IMR-90 (cell line): ENCODE results near the gene AGAP1. TPM values are rescaled to one million over a fixed set of nuclear protein-coding genes. Genes with fewer than 3 reads are reported as not detected.

ENCODE experiments used
- ATAC-seq: fragments of 200-7000 bp; cut with Tn5 transposase; 2 replicates; pipeline ENCODE4 v1.9.1; 2020; ENCODE audit warnings: low read depth, mild to moderate bottlenecking, moderate library complexity
- BruUV-seq: library from RNA; stranded (reverse); fragments of 400-500 nt; replicated peaks from 2 replicates; lab custom pipeline; 2021; lab: Mats Ljungman, UMichigan
- CTCF ChIA-PET: fragments of 300-600 bp; formaldehyde crosslinking; extraction: SDS; loops from one replicate; lab custom pipeline; 2021; ENCODE audit warnings: antibody characterized with exemption; lab: Yijun Ruan, JAX
- POLR2A ChIA-PET: fragments of 300-600 bp; sonication (Branson Sonifier 250); formaldehyde crosslinking; loops from one replicate; lab custom pipeline; 2022; ENCODE audit warnings: antibody characterized with exemption; ENCODE audit not compliant: unreplicated experiment; lab: Charles Lee
- DNase-seq: peaks from one replicate; pipeline ENCODE4 v3.0.0; 2013
- H2AFZ ChIP-seq: replicated peaks from 2 replicates; pipeline ENCODE3; 2013; ENCODE audit warnings: low read length, mild to moderate bottlenecking; ENCODE audit not compliant: poor library complexity
- H2AK5ac ChIP-seq: 2 replicates; pipeline ENCODE4 v1.6.1; 2013; ENCODE audit warnings: low read depth, low read length, inconsistent platforms
- H2AK9ac ChIP-seq: replicated peaks from 2 replicates; pipeline ENCODE3; 2013; ENCODE audit warnings: mild to moderate bottlenecking, low read depth, low read length, moderate library complexity; ENCODE audit not compliant: poor library complexity
- H2BK120ac ChIP-seq: 2 replicates; pipeline ENCODE4 v1.6.1; 2013; ENCODE audit warnings: low read depth, low read length, inconsistent platforms
- H2BK15ac ChIP-seq: 3 replicates; pipeline ENCODE4 v1.6.1; 2013; ENCODE audit warnings: low read depth, low read length, inconsistent platforms
- H2BK20ac ChIP-seq: 2 replicates; pipeline ENCODE4 v1.6.1; 2013; ENCODE audit warnings: low read depth, mild to moderate bottlenecking, inconsistent platforms, low read length, moderate library complexity
- H2BK5ac ChIP-seq: 2 replicates; pipeline ENCODE4 v1.6.1; 2013; ENCODE audit warnings: mild to moderate bottlenecking, low read depth, low read length, inconsistent platforms; ENCODE audit not compliant: poor library complexity, severe bottlenecking
- H3K14ac ChIP-seq: replicated peaks from 2 replicates; pipeline ENCODE4 v1.6.1; 2013; ENCODE audit warnings: low read depth, low read length, inconsistent platforms
- H3K18ac ChIP-seq: 2 replicates; pipeline ENCODE4 v1.6.1; 2013; ENCODE audit warnings: low read depth, low read length, control low read depth
- H3K23ac ChIP-seq: 2 replicates; pipeline ENCODE4 v1.6.1; 2013; ENCODE audit warnings: low read depth, low read length, inconsistent platforms
- H3K27ac ChIP-seq: 2 replicates; pipeline ENCODE4 v1.5.1; 2013; ENCODE audit warnings: mild to moderate bottlenecking, control low read depth, low read length; ENCODE audit not compliant: insufficient read depth
- H3K27me3 ChIP-seq: 2 replicates; pipeline ENCODE4 v1.6.1; 2013; ENCODE audit warnings: low read length; ENCODE audit not compliant: control insufficient read depth, insufficient read depth
- H3K36me3 ChIP-seq: 2 replicates; pipeline ENCODE4 v1.6.1; 2013; ENCODE audit warnings: low read length, mixed read lengths; ENCODE audit not compliant: control insufficient read depth, insufficient read depth
- H3K4ac ChIP-seq: 2 replicates; pipeline ENCODE4 v1.6.1; 2013; ENCODE audit warnings: low read depth, low read length, inconsistent platforms
- H3K4me1 ChIP-seq: 2 replicates; pipeline ENCODE4 v1.6.1; 2013; ENCODE audit warnings: low read length, mixed read lengths; ENCODE audit not compliant: control insufficient read depth, insufficient read depth
- H3K4me2 ChIP-seq: 2 replicates; pipeline ENCODE4 v1.6.1; 2013; ENCODE audit warnings: low read depth, mild to moderate bottlenecking, control low read depth, low read length, moderate library complexity
- H3K4me3 ChIP-seq: 2 replicates; pipeline ENCODE4 v1.5.1; 2013; ENCODE audit warnings: low read depth, mild to moderate bottlenecking, control low read depth, low read length, moderate library complexity; ENCODE audit not compliant: insufficient read depth
- H3K56ac ChIP-seq: 2 replicates; pipeline ENCODE4 v1.6.1; 2013; ENCODE audit warnings: low read length, inconsistent platforms; ENCODE audit not compliant: insufficient read depth; ENCODE audit errors: extremely low read depth
- H3K79me1 ChIP-seq, 2 experiments: 2 replicates each; pipeline ENCODE4 v1.6.1; 2013; ENCODE audit warnings: low read length in 2 of 2, inconsistent platforms in 1 of 2, low read depth in 1 of 2
- H3K9ac ChIP-seq: 2 replicates; pipeline ENCODE4 v1.6.1; 2013; ENCODE audit warnings: low read depth, low read length, control low read depth
- H3K9me1 ChIP-seq: 2 replicates; pipeline ENCODE4 v1.6.1; 2013; ENCODE audit warnings: low read length, inconsistent platforms; ENCODE audit not compliant: insufficient read depth
- H3K9me3 ChIP-seq: 2 replicates; pipeline ENCODE4 v1.6.1; 2013; ENCODE audit warnings: low read length; ENCODE audit not compliant: control insufficient read depth, insufficient read depth
- H4K20me1 ChIP-seq: 2 replicates; pipeline ENCODE4 v1.6.1; 2013; ENCODE audit warnings: low read length, inconsistent platforms; ENCODE audit not compliant: insufficient read depth
- H4K5ac ChIP-seq: 2 replicates; pipeline ENCODE4 v1.6.1; 2013; ENCODE audit warnings: mild to moderate bottlenecking, low read depth, low read length, control low read depth
- H4K8ac ChIP-seq, 2 experiments: 2 replicates each; pipeline ENCODE4 v1.6.1; 2013; ENCODE audit warnings: low read depth in 2 of 2, low read length in 2 of 2, control low read depth in 1 of 2, inconsistent platforms in 1 of 2
- H4K91ac ChIP-seq: 2 replicates; pipeline ENCODE4 v1.6.1; 2013; ENCODE audit warnings: low read depth, low read length, inconsistent platforms; ENCODE audit not compliant: insufficient read depth
- BHLHE40 ChIP-seq: fragments of 150-350 bp; IDR thresholded peaks from 2 replicates; pipeline ENCODE4 v1.6.1; 2016; ENCODE audit warnings: mild to moderate bottlenecking, low read depth, low read length
- CEBPB ChIP-seq: IDR thresholded peaks from 2 replicates; pipeline ENCODE4 v1.6.1; 2012; ENCODE audit warnings: low read depth, low read length, improper control_type of control experiment
- CHD1 ChIP-seq: IDR thresholded peaks from 2 replicates; pipeline ENCODE4 v1.6.1; 2012; ENCODE audit warnings: low read depth, low read length, improper control_type of control experiment
- CTCF ChIP-seq: conservative IDR thresholded peaks from 2 replicates; pipeline ENCODE4 v1.5.1; 2012; ENCODE audit warnings: mild to moderate bottlenecking, low read depth, low read length, improper control_type of control experiment
- ELK1 ChIP-seq: fragments of 150-350 bp; IDR thresholded peaks from 2 replicates; pipeline ENCODE4 v1.6.1; 2016; ENCODE audit warnings: low read depth, mild to moderate bottlenecking, low read length, moderate library complexity, borderline replicate concordance
- FOS ChIP-seq: fragments of 150-350 bp; IDR thresholded peaks from 2 replicates; pipeline ENCODE4 v1.6.1; 2016; ENCODE audit warnings: low read depth, low read length
- MAFK ChIP-seq: IDR thresholded peaks from 2 replicates; pipeline ENCODE4 v1.6.1; 2012; ENCODE audit warnings: low read depth, low read length, improper control_type of control experiment
- MAZ ChIP-seq: IDR thresholded peaks from 2 replicates; pipeline ENCODE4 v1.6.1; 2012; ENCODE audit warnings: low read depth, mild to moderate bottlenecking, low read length, improper control_type of control experiment, moderate library complexity, borderline replicate concordance
- POLR2A ChIP-seq: IDR thresholded peaks from 2 replicates; pipeline ENCODE4 v1.6.1; 2012; ENCODE audit warnings: mild to moderate bottlenecking, low read depth, low read length
- RAD21 ChIP-seq: IDR thresholded peaks from 2 replicates; pipeline ENCODE4 v1.6.1; 2012; ENCODE audit warnings: low read length, improper control_type of control experiment
- RCOR1 ChIP-seq: IDR thresholded peaks from 2 replicates; pipeline ENCODE4 v1.6.1; 2012; ENCODE audit warnings: mild to moderate bottlenecking, low read length, improper control_type of control experiment; ENCODE audit not compliant: insufficient replicate concordance
- RFX5 ChIP-seq: IDR thresholded peaks from 2 replicates; pipeline ENCODE4 v1.8.0; 2012; ENCODE audit warnings: low read depth, mild to moderate bottlenecking, low read length, moderate library complexity
- SMC3 ChIP-seq: fragments of 150-350 bp; IDR thresholded peaks from 2 replicates; pipeline ENCODE4 v1.6.1; 2016; ENCODE audit warnings: low read depth, mild to moderate bottlenecking, antibody characterized with exemption, low read length, moderate library complexity
- USF2 ChIP-seq: fragments of 150-350 bp; IDR thresholded peaks from 2 replicates; pipeline ENCODE4 v1.6.1; 2017; ENCODE audit warnings: mild to moderate bottlenecking, antibody characterized with exemption, low read length, low read depth
- WGBS, 2 experiments: methylation state at CpG; one replicate each; pipeline versions ENCODE4 v1.1.5 to v1.1.7; 2013; ENCODE audit warnings: missing lambda C conversion rate in 2 of 2; ENCODE audit not compliant: insufficient read length in 1 of 2; ENCODE audit errors: extremely low coverage in 2 of 2; 5-methylcytosine and 5-hydroxymethylcytosine counted together
- dilution Hi-C: fragments of 300-500 bp; cut with HindIII; formaldehyde crosslinking; loops from one replicate; pipeline ENCODE4 v1.14.3; 2018; ENCODE audit warnings: low sequenced_read_pairs; ENCODE audit not compliant: unreplicated experiment
- in situ Hi-C: fragments of 300-500 bp; cut with MboI; formaldehyde crosslinking; loops from 3 replicates; pipeline ENCODE4 v1.14.3; 2019; ENCODE audit warnings: low sequenced_read_pairs, inconsistent platforms, mixed read lengths
- intact Hi-C: fragments of 100-400 bp; cut with micrococcal nuclease; formaldehyde crosslinking; loops from 2 replicates; pipeline ENCODE4 v1.10.0; 2022
- polyA plus RNA-seq, 3 experiments: library from polyadenylated mRNA; depleted of rRNA; stranded (reverse); fragments of >200 nt; gene quantifications; 2 replicates each; pipeline ENCODE4 v1.2.3, GENCODE V29; 2012; ENCODE audit warnings: low replicate concordance in 1 of 3
- total RNA-seq: library from RNA; depleted of rRNA; stranded (reverse); fragments of >200 nt; gene quantifications from 2 replicates; pipeline ENCODE4 v1.2.3, GENCODE V29; 2012

AGAP1 gene
- total and polyA plus RNA-seq, 2 of the 4 experiments (the other 2 are of a cell fraction): 15.1 to 16.4 TPM

GRCh38 chr2:235621736-235622135 is 127.9 kb downstream of the AGAP1 start:
- POLR2A ChIA-PET: interaction anchor here (0.7 kb wide), 1 partner anchor 16 kb away, joined by 3 read pairs; no protein-coding TSS in a partner anchor
- Histone ChIP-seq H2BK120ac (no peak overlapping the region), H3K27me3 (no peaks in the 10 kb centered on the region), H2BK20ac (no peak overlapping the region), H2AFZ (no peak overlapping the region), H3K9me1 (peaks cover 11% of the 10 kb centered on the region), H3K4me2 (no peak overlapping the region), H3K4me1 (peaks cover 10% of the 10 kb centered on the region), H2AK9ac (peak overlapping the region; percentile 32), H3K9me3 (peaks cover 4% of the 10 kb centered on the region; the same call in 1 of the 2 replicates), H2BK15ac (no peak overlapping the region), H3K27ac (no peak overlapping the region), H4K5ac (no peak overlapping the region), H3K4me3 (no peak overlapping the region), H3K79me1 (peaks cover 44 to 55% of the 10 kb centered on the region in 2 experiments), H3K56ac (no peak overlapping the region), H3K4ac (no peak overlapping the region), H4K20me1 (peaks cover 75% of the 10 kb centered on the region), H2AK5ac (no peak overlapping the region), H4K91ac (no peak overlapping the region), H3K14ac (no peak overlapping the region), H3K36me3 (no peaks in the 10 kb centered on the region), H2BK5ac (no peak overlapping the region), H4K8ac (no peak overlapping the region), H3K23ac (no peak overlapping the region), H3K9ac (no peak overlapping the region), H3K18ac (no peak overlapping the region)
- TF ChIP-seq FOS: no peak
- no peak for TF ChIP-seq USF2
- no peak for TF ChIP-seq RAD21
- no peak for TF ChIP-seq RCOR1
- no peak for TF ChIP-seq MAFK
- no peak for TF ChIP-seq CHD1
- no peak for TF ChIP-seq BHLHE40
- no peak for TF ChIP-seq POLR2A
- no peak for TF ChIP-seq ELK1
- no peak for TF ChIP-seq CTCF
- no peak for TF ChIP-seq CEBPB
- TF ChIP-seq RFX5: no peak
- no peak for TF ChIP-seq MAZ
- no peak for TF ChIP-seq SMC3
- dilution Hi-C loops: no loop called here
- CTCF ChIA-PET: no interaction called here
- ATAC-seq: peak; percentile 57
- no TSS peak for BruUV-seq
- WGBS, 2 experiments: no CpG with 5 or more reads among the region's 7 CpGs
- in situ Hi-C loops: loop anchor here (25.0 kb wide), 1 partner anchor 541 kb away; the partner anchor contains the start of gene GBX2
- intact Hi-C loops: no loop called here
- no peak for DNase-seq
